ENCODE data around the gene TRIM54. TPM values are rescaled to one million over a fixed set of nuclear protein-coding genes. Genes with fewer than 3 reads are reported as not detected.

TRIM54 gene
- total and polyA plus RNA-seq, 2 of the 8 experiments (the other 6 are each of a cell fraction or from before 2014, with no cell fraction given) = 3.9 to 5.8 TPM

GRCh38 chr2:27251766-27252165, 30.5 kb upstream of the TRIM54 start (continued):
- TF ChIP-seq CHD7 (IDR thresholded peaks at IDR 0.05; ENCODE audit: insufficient replicate concordance, low read length) (no peak), CTBP2 (IDR thresholded peaks at IDR 0.05; ENCODE audit: borderline replicate concordance, insufficient read depth, insufficient read length, low read length) (no peak), ASH2L (IDR thresholded peaks at IDR 0.05; ENCODE audit: low read length) (no peak), YY1 (IDR thresholded peaks at IDR 0.05; ENCODE audit: low read depth, low read length) (no peak), CTCF (IDR thresholded peaks at IDR 0.05; ENCODE audit: control extremely low read depth in 1 of 3, insufficient read depth in 1 of 3, low read depth in 1 of 3, low read length in 3 of 3) (no peak), SIX5 (IDR thresholded peaks at IDR 0.05; ENCODE audit: low read depth, low read length) (no peak), NANOG (IDR thresholded peaks at IDR 0.05; ENCODE audit: insufficient read depth, low read depth, low read length, poor library complexity, severe bottlenecking) (no peak), CHD2 (IDR thresholded peaks at IDR 0.05; ENCODE audit: low read length) (no peak), TCF12 (IDR thresholded peaks at IDR 0.05; ENCODE audit: low read depth, low read length) (no peak), POLR2AphosphoS5 (IDR thresholded peaks at IDR 0.05; ENCODE audit: low read depth, low read length) (no peak)

Data from H1 (cell line).